DMS79 treated with DMSO at 0.1 percent for 48 hours (cell line): ENCODE results near the gene SOS2.
A peak's percentile ranks its signal among the peaks of the same experiment; 100 is the strongest.
"Not testable (repeated sequence)": the region's sequence is repeated elsewhere in the genome, so short reads cannot be mapped to it uniquely, and the experiment has no call there.

Experiments
- DNase-seq: peaks from one replicate; lab custom pipeline; 2025; lab: John Stamatoyannopoulos, UW

Gene SOS2

DNA sequence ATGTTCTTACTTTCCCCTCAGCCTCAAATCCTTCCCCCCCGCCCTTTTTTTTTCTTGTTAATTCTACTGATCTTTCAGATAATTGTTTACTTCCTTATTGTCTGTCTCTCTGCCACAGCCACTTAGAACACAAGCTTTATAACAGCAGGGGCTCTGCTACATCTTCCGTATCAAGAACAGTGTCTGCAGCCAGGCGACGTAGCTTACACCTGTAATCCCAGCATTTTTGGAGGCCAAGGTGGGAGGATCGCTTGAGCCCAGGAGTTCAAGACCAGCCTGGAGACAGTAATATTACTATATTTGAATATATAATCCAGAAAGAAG, 5.4 kb downstream of the SOS2 start:
- DNase-seq, result peak; percentile 58

GRCh38 chr14:50225067-50225973, 6.1 kb downstream of the SOS2 start:
- DNase-seq, result peak; percentile 61

DNA sequence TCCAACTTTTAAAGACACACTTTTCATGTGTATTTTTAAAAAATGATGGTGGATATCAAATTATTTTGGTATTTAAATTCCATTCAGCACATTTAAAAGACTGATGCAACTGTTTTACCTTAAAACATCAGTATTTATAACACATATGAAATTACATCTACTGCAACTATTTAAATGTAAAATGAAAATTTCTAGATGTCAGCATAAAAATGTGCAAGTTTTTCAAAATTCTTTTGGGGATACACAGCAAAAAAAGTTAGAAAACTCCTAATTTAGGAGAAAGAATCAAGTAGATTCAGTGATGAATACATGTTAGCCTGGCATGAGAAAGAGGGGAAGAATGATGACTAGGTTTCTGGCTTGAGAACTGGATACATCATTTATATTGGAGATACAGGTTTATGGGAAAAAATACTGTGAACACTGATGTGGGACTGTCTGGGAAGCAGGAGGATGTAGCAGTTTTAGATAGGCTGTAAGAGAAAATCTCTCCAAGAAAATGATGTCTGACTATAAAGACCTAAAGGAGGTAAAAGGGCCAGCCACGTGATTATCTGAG, 9.2 kb downstream of the SOS2 start:
- no peak for DNase-seq

DNA sequence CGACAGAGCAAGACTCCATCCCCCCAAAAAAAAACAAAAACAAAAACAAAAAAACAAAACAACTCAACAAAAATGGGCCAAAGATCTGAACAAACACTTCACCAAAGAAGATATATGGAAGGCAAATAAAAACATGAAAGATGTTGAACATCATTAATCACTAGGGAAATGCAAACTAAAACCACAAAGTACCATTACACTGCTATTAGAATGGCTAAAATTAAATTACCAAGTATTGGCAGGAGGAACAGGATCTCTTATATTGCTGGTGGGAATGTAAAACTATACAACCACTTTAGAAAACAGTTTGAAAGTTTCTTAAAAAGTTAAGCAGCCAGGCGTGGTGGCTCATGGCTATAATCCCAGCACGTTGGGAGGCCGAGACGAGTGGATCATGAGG, 12.9 kb downstream of the SOS2 start:
- peak; percentile 72 for DNase-seq

DNA sequence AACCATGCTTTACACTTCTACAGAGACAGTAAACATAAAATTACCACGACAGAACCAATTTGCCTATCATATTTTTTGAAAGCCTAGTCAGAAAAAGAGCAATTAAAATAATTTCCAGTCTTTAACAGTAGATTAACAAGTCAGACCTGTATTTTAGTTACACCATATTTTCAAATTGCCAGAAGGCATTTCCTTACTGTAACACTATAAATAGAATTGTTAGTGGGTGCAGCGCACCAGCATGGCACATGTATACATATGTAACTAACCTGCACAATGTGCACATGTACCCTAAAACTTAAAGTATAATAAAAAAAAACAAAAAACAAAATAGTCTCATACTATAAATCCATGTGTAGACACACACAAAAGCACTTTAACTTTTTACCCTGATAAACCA, 16.0 kb downstream of the SOS2 start:
- no peak for DNase-seq

DNA sequence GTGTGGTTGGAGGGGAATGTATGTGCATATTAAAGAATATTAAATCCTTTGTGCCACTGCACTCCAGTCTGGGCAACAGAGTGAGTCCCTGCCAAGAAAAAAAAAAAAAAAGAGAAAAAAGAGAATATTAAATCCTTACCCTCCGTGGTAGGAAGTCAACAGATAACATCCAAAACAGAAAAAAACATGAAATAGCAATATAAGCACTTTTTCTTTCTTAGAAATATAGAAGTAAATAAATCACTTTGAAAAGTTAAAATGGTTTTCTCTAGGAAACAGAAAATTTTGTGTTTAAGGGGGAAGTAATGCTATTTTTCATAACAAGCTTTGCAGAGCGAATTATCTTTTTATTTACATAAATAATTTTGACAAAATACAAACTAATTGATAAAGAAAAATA, 17.6 kb downstream of the SOS2 start:
- DNase-seq, result no peak

DNA sequence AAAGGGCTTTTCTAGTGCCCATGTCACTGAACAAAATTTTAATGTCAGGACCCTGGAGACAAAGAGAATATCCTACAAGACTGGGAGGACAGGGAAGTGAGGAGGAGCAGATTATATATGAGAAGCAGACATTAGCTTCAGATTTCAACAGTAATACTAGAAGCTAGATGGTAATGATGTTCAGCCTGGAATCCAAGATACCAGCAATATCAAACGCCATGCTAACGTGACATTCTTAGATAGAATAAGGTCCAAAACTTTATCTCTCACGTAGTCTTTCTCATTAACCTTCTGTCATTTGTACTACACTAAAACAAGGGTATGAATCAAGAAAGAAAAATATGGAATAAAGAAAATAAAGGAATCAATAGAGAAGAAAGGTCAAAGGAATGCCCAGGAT, 18.7 kb downstream of the SOS2 start:
- DNase-seq, result no peak

DNA sequence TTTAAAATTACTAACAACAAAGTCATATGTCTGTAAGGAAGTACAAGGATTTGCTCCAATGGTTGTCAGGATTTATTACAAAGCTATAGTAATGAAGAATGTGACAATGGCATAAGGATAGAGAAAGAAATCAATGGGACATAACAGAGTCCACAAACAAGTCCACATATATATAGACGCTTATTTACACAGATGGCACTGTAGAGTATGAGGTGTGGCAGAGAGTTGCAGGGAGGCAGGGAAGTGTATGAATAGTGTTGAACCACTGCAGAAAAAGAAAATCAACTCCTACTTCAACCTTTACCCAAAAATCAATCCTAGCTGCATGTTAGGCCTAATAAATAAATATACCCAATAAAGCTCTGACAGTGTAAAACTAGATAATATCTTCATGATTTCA, 21.3 kb downstream of the SOS2 start:
- no peak for DNase-seq

DNA sequence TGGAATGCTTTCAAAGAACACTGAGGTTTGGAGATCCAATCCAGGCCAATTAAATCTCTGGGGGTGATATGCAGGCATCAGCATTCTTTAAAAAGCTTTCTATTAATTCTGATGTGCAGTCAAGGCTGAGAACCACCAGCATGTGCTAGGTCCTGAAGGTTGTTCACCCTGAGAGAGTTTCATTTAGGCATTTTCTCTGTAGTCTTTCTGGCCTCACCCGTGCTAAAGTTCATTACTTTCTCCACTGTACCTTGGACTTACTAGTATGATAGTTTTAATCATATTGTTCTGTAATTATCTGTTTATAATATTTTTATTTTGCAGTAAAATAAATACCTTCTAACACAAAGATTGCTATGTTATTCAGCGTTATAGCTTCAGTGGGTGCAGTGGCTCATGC, 32.9 kb downstream of the SOS2 start:
- DNase-seq, result no peak

GRCh38 chr14:50191499-50191898, 39.9 kb downstream of the SOS2 start:
- DNase-seq, result no peak

- no peak for DNase-seq
Observed at GRCh38 chr14:50186107-50186506, 45.3 kb downstream of the SOS2 start.

- DNase-seq, result no peak
Observed at GRCh38 chr14:50173891-50174290, 57.5 kb downstream of the SOS2 start.

GRCh38 chr14:50171895-50172294, 59.5 kb downstream of the SOS2 start:
- DNase-seq, result no peak

DNA sequence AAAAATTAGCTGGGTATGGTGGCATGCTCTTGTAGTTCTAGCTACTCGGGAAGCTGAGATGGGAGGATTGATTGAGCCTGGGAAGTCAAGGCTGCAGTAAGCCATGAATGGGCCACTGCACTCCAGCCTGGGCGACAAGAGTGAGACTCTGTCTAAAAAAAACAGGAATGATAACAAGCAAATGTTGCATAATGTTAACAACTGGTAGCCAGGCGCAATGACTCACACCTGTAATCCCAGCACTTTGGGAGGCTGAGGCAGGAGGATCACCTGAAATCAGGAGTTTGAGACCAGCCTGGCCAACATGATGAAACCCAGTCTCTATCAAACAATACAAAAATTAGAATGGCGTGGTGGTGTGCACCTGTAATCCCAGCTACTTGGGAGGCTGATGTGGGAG, 64.0 kb downstream of the SOS2 start:
- DNase-seq, result not testable (repeated sequence)

DNA sequence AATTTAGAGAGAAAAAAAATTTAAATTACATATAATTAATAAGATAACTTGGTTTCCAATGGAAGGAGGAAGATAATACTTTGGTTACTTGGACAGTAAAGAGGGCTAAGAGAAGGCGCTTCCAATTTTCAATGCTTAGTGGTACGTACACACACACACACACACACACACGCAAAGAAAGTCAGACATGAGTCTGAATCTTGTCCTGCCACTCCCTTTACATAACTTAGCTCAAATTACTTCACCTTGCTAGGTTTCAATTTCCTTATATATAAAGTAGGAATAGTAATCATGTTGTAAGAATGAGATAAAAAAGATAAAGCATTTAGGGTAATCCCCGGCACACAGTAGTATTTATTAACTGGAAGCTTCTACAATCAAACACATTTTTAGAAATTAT, 75.3 kb downstream of the SOS2 start:
- no peak for DNase-seq

GRCh38 chr14:50148799-50149198, 82.6 kb downstream of the SOS2 start:
- DNase-seq, result no peak

DNA sequence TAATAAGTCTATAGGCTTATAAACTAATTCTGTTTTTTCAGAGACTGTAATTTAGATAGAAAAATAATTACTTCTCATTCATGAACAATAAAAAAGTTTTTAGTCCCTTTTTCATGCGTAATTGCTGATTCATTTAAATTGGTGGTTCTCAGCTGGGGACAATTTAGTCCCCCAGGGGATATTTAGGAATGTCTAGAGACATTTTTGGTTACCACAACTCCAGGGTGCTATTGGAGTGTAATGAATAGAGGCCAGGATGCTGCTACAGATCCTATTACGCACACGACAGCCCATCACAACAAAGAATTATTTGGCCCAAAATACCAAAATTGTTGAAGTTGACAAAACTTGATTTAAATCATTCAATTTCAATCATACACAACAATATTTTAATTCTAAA, 92.2 kb downstream of the SOS2 start:
- no peak for DNase-seq

GRCh38 chr14:50127802-50128201, 103.6 kb downstream of the SOS2 start:
- DNase-seq, result no peak

GRCh38 chr14:50123062-50123461, 108.3 kb downstream of the SOS2 start:
- no peak for DNase-seq

DNA sequence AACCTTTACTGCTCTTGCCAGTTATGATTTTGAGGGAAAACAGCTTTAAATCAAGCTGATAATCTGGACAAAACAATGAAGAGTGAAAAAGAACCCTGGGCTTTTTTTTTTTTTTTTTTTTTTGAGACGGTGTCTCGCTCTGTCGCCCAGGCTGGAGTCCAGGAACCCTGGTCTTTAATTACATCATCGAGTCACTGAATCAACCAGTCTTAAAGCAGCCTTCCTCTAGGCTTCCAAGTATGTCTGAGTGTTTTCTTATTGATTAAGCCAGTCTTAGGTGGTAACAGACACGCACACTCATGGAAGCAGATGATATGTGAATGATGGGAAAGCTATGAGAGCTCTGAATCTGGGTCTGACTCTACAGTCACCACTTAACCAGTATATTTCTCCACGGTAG, 109.1 kb downstream of the SOS2 start:
- DNase-seq, result no peak

GRCh38 chr14:50121486-50121885, 109.9 kb downstream of the SOS2 start:
- DNase-seq, result no peak

GRCh38 chr14:50117456-50117855, 113.9 kb downstream of the SOS2 start:
- DNase-seq, result no peak

DNA sequence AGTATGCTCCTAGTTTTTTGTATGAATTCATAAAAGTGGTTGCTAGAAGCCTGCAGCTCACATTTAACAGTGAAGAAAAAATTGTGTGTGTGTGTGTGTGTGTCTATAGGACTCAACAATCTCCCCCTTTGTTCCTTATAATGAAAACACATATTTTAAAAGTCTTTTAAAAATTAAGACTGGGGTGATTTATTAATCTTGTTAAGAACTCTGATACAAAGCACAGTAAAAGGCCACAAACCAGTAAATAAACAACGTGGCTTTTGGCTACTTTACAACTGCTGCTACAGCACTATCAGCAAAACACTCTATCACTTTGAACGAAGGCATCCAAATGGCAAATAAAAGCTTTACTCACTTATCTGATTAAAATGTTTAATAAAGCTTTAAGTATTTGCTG, 114.4 kb downstream of the SOS2 start:
- peak; percentile 84 for DNase-seq
